D721Med (cell line): ENCODE data around the gene CCDC57.
A peak's percentile ranks its signal among the peaks of the same experiment; 100 is the strongest.

Experiments used
- DNase-seq: peaks from one replicate; pipeline ENCODE4 v3.0.0; 2011; ENCODE audit warnings: low spot score; ENCODE audit not compliant: insufficient read length
- FAIRE-seq: peaks from 2 replicates; lab custom pipeline; 2011; peaks lifted over from hg19 to GRCh38; lab: Jason Lieb, UNC
- TF ChIP-seq, protein P1 (sequence below): IDR thresholded peaks from 2 replicates; pipeline ENCODE4 v1.5.1; 2012; ENCODE audit warnings: mild to moderate bottlenecking, control low read depth; ENCODE audit not compliant: insufficient read depth; ENCODE audit errors: missing control alignments

Gene CCDC57

DNA sequence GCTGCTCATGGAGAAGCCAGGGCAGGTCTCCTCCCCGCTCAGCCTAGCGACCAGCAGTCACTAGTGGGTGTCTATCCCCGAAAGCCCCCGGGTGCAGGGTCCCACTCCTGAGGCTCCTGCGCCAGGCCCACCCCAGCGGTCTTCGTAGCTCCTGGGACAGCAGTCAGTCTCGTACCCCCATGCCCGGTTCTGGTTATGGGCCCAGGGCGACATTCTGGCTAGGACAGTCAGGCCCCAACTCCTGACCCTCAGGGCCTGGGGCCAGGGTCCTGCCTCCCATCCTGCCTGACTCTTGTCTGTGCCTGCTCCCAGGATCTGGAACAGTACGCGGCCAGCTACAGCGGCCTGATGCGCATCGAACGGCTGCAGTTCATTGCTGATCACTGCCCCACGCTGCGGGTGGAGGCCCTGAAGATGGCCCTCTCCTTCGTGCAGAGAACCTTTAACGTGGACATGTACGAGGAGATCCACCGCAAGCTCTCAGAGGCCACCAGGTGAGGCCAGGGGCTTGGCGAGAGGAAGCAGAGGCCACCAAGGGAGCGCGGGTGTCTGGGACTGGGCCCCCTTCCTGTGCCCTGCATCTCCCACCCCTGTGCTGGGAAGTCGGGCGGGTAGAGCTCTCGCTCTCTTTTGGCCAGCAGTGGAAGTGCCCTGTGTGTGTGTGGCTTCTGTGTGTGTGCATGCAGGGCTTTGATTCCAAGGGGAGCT, 158.9 kb downstream of the CCDC57 start:
- no peak for FAIRE-seq
- TF ChIP-seq, protein P1, sequence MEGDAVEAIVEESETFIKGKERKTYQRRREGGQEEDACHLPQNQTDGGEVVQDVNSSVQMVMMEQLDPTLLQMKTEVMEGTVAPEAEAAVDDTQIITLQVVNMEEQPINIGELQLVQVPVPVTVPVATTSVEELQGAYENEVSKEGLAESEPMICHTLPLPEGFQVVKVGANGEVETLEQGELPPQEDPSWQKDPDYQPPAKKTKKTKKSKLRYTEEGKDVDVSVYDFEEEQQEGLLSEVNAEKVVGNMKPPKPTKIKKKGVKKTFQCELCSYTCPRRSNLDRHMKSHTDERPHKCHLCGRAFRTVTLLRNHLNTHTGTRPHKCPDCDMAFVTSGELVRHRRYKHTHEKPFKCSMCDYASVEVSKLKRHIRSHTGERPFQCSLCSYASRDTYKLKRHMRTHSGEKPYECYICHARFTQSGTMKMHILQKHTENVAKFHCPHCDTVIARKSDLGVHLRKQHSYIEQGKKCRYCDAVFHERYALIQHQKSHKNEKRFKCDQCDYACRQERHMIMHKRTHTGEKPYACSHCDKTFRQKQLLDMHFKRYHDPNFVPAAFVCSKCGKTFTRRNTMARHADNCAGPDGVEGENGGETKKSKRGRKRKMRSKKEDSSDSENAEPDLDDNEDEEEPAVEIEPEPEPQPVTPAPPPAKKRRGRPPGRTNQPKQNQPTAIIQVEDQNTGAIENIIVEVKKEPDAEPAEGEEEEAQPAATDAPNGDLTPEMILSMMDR: no peak

DNA sequence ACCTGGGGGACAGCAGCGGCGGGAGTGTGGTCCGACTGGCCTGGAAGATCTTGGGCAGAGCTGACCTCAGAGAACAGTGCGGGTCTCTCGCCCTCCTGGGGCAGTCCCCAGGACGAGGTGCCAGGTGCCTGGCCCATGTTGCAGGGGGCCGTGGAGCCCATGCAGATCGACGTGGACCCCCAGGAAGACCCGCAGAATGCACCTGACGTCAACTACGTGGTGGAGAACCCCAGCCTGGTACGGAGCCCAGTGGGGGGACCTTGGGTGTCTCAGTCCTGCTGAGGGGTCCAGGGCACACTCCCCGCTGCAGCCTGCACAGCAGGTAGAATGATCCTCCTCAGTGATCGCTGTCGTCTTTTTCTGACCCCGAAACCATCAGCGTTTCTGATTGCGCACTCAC, 159.5 kb downstream of the CCDC57 start:
- FAIRE-seq (no peak), DNase-seq (no peak)
- TF ChIP-seq, protein P1: no peak

More for the DNA sequence above, 158.9 kb downstream of the CCDC57 start:
- no peak for DNase-seq

DNA sequence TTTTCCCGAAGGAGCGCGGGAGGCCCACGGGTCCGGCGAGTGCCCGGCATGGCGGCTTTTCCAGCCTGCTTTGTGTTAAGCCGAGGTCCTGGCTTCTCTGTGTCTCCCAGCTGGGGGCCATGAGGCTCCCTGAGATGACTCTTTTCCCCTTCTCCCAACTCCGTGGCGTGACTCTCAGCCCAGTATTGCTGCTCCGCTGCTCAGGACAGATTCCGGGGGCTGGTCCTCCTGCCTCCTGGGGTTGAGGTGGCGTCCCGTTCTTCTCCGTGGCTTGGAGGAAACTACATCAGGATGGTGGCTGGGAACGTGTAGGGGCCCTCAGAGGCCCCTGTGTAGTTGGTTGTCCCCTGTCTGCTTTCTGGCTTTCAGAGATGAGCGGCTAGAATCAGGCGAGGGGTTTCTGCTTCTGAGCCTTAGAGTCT, 160.0 kb downstream of the CCDC57 start:
- TF ChIP-seq, protein P1: no peak
- DNase-seq (no peak), FAIRE-seq (no peak)

DNA sequence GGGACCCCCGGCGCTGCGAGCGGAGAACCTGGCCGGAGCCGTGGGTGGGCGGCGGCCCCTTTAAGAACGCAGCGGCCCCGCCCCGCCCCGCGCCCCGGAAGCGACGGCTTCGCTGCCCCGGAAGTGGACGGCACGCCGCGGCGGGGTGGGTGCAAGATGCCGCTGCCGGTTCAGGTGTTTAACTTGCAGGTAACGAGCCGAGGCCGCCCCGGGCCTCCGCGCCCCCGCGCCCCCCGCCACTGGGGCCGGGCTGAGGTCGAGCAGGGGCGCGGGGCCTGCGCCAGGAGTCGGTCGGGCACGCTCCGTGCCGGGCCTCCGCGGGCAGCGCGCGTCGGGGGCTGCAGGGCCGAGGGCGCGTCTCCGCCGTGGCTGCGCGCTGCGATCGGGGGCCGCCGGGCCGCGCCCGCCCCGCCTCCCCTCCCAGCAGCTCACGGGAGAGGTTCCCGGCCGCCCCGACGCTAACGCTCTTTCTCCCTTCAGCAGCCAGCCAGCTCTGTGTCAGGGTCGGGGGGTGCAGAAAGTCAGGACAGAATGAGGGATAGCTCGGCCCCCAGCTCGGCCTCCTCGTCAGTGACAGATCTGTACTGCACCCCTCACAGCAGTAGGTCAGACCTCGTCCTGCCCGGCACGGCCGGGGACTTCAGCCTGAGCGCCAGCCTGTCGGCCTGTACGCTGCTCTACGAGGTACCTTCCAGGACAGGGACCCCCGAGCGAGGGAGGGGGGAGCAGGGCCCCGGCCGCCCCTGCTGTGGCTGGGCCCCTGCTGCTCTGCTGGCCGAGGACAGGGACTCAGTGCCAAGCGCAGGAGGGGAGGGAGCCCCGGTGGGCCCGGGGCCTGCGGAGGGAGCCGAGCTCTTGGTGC, 160.6 kb downstream of the CCDC57 start, which contains the start of the genes GPS1 and RFNG:
Gene GPS1 (plus strand): TSS at position 123 of the 862 bp plus-strand sequence. CDS start 34 bp downstream, at position 157.
Gene RFNG (minus strand): TSS at position 36 of the 862 bp plus-strand sequence. CDS start 45 bp downstream, outside the sequence.
- FAIRE-seq: no peak
- DNase-seq: peak; percentile 96
- TF ChIP-seq, protein P1: no peak
